Type B pancreatic cell (in vitro differentiated cells): ENCODE results near the gene EPHB6. TPM values are rescaled to one million over a fixed set of nuclear protein-coding genes. Genes with fewer than 3 reads are reported as not detected.

Experiments
- DNase-seq: peaks from one replicate; pipeline ENCODE4 v3.0.0; 2021; ENCODE audit warnings: mixed read lengths; ENCODE audit not compliant: unreplicated experiment; ENCODE audit errors: extremely low spot score
- H3K27ac Mint-ChIP-seq: 2 replicates; pipeline ENCODE4 v1.8.0; 2021; ENCODE audit warnings: mild to moderate bottlenecking, mixed read lengths
- H3K27me3 Mint-ChIP-seq: 2 replicates; pipeline ENCODE4 v1.8.0; 2021; ENCODE audit warnings: mixed read lengths
- H3K36me3 Mint-ChIP-seq: 2 replicates; pipeline ENCODE4 v1.8.0; 2021; ENCODE audit warnings: mixed read lengths
- H3K4me1 Mint-ChIP-seq: one replicate; pipeline ENCODE4 v1.8.0; 2021; ENCODE audit warnings: mixed read lengths; ENCODE audit not compliant: unreplicated experiment
- H3K4me3 Mint-ChIP-seq: 2 replicates; pipeline ENCODE4 v1.8.0; 2021; ENCODE audit warnings: mild to moderate bottlenecking, mixed read lengths
- H3K9me3 Mint-ChIP-seq: 2 replicates; pipeline ENCODE4 v1.8.0; 2021; ENCODE audit warnings: mixed read lengths
- CTCF ChIP-seq: fragments of 200-600 bp; sonication (generic); conservative IDR thresholded peaks from 2 replicates; pipeline ENCODE4 v1.5.0; 2021; ENCODE audit warnings: antibody characterized with exemption, mild to moderate bottlenecking
- total RNA-seq: library from RNA; stranded (reverse); gene quantifications from 2 replicates; pipeline ENCODE4 v1.2.1, GENCODE V29; 2021; ENCODE audit warnings: low replicate concordance

Gene EPHB6
- total RNA-seq, 1 donor from 2014 or later, result 8.4 TPM

- Mint-ChIP-seq H3K27me3 (peaks cover 41% of the 10 kb centered on the region), H3K36me3 (no peaks in the 10 kb centered on the region), H3K4me3 (no peak overlapping the region), H3K4me1 (peaks cover 3% of the 10 kb centered on the region), H3K27ac (no peak overlapping the region), H3K9me3 (no peaks in the 10 kb centered on the region)
- no peak for DNase-seq
- TF ChIP-seq CTCF, result no peak
Measured at GRCh38 chr7:142851919-142852318, 3.0 kb upstream of the EPHB6 start.

- H3K4me3 Mint-ChIP-seq, result peak overlapping the region; percentile 94
- peaks cover 3% of the 10 kb centered on the region for H3K4me1 Mint-ChIP-seq
- H3K27me3 Mint-ChIP-seq, result peaks cover 43% of the 10 kb centered on the region
- no peak for DNase-seq
- no peaks in the 10 kb centered on the region for H3K9me3 Mint-ChIP-seq
- peak; percentile 82 for TF ChIP-seq CTCF
- H3K36me3 Mint-ChIP-seq, result no peaks in the 10 kb centered on the region
- peak overlapping the region; percentile 74 for H3K27ac Mint-ChIP-seq
Measured at GRCh38 chr7:142853739-142854371, 1.0 kb upstream of the EPHB6 start.

GRCh38 chr7:142855114-142855743 is 353 bp downstream of the EPHB6 start:
- Mint-ChIP-seq H3K4me3 (peak overlapping the region; percentile 76), H3K36me3 (no peaks in the 10 kb centered on the region), H3K4me1 (peaks cover 6% of the 10 kb centered on the region), H3K9me3 (no peaks in the 10 kb centered on the region), H3K27me3 (peaks cover 37% of the 10 kb centered on the region), H3K27ac (no peak overlapping the region)
- no peak for DNase-seq
- peak; percentile 43 for TF ChIP-seq CTCF

GRCh38 chr7:142855756-142856564 is 1.1 kb downstream of the EPHB6 start:
- no peak for TF ChIP-seq CTCF
- Mint-ChIP-seq H3K9me3 (no peaks in the 10 kb centered on the region), H3K27ac (no peak overlapping the region), H3K4me3 (peak overlapping the region; percentile 76), H3K27me3 (peaks cover 32% of the 10 kb centered on the region), H3K36me3 (no peaks in the 10 kb centered on the region), H3K4me1 (peaks cover 6% of the 10 kb centered on the region)
- DNase-seq, result no peak

GRCh38 chr7:142856565-142857245 is 1.8 kb downstream of the EPHB6 start:
- Mint-ChIP-seq H3K27ac (no peak overlapping the region), H3K4me3 (peak overlapping the region; percentile 76), H3K27me3 (peaks cover 26% of the 10 kb centered on the region), H3K9me3 (no peaks in the 10 kb centered on the region), H3K4me1 (peaks cover 6% of the 10 kb centered on the region), H3K36me3 (no peaks in the 10 kb centered on the region)
- TF ChIP-seq CTCF, result no peak
- no peak for DNase-seq
